Panc1 (cell line): ENCODE data around the gene PLA2G2D.

Experiments used
- CTCF ChIP-seq: fragments of 450-650 bp; IDR thresholded peaks from 2 replicates; pipeline ENCODE4 v1.5.1; 2017; ENCODE audit warnings: mild to moderate bottlenecking
- REST ChIP-seq, 2 experiments: IDR thresholded peaks; 2 replicates each; pipeline ENCODE4 v1.6.1; 2011 to 2012; ENCODE audit warnings: low read depth in 2 of 2, control low read depth in 1 of 2, low read length in 1 of 2, mild to moderate bottlenecking in 1 of 2, moderate library complexity in 1 of 2; ENCODE audit not compliant: insufficient read depth in 1 of 2
- TCF7L2 ChIP-seq: IDR thresholded peaks from 2 replicates; pipeline ENCODE4 v1.6.1; 2011; ENCODE audit warnings: mild to moderate bottlenecking, low read depth, low read length, inconsistent platforms

GRCh38 chr1:20087668-20088067 is 31.7 kb downstream of the PLA2G2D start:
- TF ChIP-seq CTCF: no peak; the same call in 1 of the 2 replicates
- no peak for TF ChIP-seq REST (IDR thresholded peaks at IDR 0.05; ENCODE audit: insufficient read depth in 1 of 2, low read depth in 2 of 2, low read length in 1 of 2)
- no peak for TF ChIP-seq TCF7L2
